ENCODE data around the gene TMSB10. TPM values are rescaled to one million over a fixed set of nuclear protein-coding genes. Genes with fewer than 3 reads are reported as not detected.

The TMSB10 gene
- total and polyA plus RNA-seq, 2 of the 13 experiments (the other 11 are each of a cell fraction or from before 2014, with no cell fraction given) = 665 to 708 TPM

- TF ChIP-seq, protein P1, sequence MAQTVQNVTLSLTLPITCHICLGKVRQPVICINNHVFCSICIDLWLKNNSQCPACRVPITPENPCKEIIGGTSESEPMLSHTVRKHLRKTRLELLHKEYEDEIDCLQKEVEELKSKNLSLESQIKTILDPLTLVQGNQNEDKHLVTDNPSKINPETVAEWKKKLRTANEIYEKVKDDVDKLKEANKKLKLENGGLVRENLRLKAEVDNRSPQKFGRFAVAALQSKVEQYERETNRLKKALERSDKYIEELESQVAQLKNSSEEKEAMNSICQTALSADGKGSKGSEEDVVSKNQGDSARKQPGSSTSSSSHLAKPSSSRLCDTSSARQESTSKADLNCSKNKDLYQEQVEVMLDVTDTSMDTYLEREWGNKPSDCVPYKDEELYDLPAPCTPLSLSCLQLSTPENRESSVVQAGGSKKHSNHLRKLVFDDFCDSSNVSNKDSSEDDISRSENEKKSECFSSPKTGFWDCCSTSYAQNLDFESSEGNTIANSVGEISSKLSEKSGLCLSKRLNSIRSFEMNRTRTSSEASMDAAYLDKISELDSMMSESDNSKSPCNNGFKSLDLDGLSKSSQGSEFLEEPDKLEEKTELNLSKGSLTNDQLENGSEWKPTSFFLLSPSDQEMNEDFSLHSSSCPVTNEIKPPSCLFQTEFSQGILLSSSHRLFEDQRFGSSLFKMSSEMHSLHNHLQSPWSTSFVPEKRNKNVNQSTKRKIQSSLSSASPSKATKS (CRISPR knock-in tag; IDR thresholded peaks at IDR 0.05) = peak; percentile 93; the same call in 1 of the 2 replicates
- TF ChIP-seq FOSL2 (CRISPR knock-in tag; IDR thresholded peaks at IDR 0.05) = peak; percentile 100
- no peak for TF ChIP-seq ZNF564 (CRISPR knock-in tag; IDR thresholded peaks at IDR 0.05)
- TF ChIP-seq FOXP4 (CRISPR knock-in tag; IDR thresholded peaks at IDR 0.05) = peak; percentile 54; the same call in 1 of the 2 replicates
- TF ChIP-seq GABPB1 (CRISPR knock-in tag; IDR thresholded peaks at IDR 0.05) = peak; percentile 18; the same call in 1 of the 2 replicates
- no peak; the same call in 1 of the 2 replicates for TF ChIP-seq ARNT2 (CRISPR knock-in tag; IDR thresholded peaks at IDR 0.05; ENCODE audit: low read depth)
- TF ChIP-seq JUND (CRISPR knock-in tag; IDR thresholded peaks at IDR 0.05) = peak; percentile 96
- TF ChIP-seq POLR2G (IDR thresholded peaks at IDR 0.05; ENCODE audit: low read depth, low read length) = peak; percentile 51; the same call in 1 of the 2 replicates
- TF ChIP-seq HNRNPLL (IDR thresholded peaks at IDR 0.05; ENCODE audit: low read depth, low read length, poor library complexity, severe bottlenecking) = no peak
- peak; percentile 85 for TF ChIP-seq HNF4A (CRISPR knock-in tag; IDR thresholded peaks at IDR 0.05)
- TF ChIP-seq, protein P2, sequence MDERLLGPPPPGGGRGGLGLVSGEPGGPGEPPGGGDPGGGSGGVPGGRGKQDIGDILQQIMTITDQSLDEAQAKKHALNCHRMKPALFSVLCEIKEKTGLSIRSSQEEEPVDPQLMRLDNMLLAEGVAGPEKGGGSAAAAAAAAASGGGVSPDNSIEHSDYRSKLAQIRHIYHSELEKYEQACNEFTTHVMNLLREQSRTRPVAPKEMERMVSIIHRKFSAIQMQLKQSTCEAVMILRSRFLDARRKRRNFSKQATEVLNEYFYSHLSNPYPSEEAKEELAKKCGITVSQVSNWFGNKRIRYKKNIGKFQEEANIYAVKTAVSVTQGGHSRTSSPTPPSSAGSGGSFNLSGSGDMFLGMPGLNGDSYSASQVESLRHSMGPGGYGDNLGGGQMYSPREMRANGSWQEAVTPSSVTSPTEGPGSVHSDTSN (CRISPR knock-in tag; IDR thresholded peaks at IDR 0.05) = 0 out of 2 replicates have a peak, but pooled peaks have one; percentile 42
- no peak for TF ChIP-seq ZBTB4 (CRISPR knock-in tag; IDR thresholded peaks at IDR 0.05; ENCODE audit: borderline replicate concordance)
- peak; percentile 34; the same call in 1 of the 2 replicates for TF ChIP-seq TAF1 (CRISPR knock-in tag; IDR thresholded peaks at IDR 0.05)
- no peak for TF ChIP-seq KLF12 (CRISPR knock-in tag; IDR thresholded peaks at IDR 0.05; ENCODE audit: borderline replicate concordance)
- no peak for TF ChIP-seq XBP1 (CRISPR knock-in tag; IDR thresholded peaks at IDR 0.05)
- no peak for TF ChIP-seq ZFAT (CRISPR knock-in tag; conservative IDR thresholded peaks at IDR 0.05)
- peak in 1 of 2 experiments; percentile 89; a peak in 1 of 4 replicates for TF ChIP-seq KLF16 (CRISPR knock-in tag; IDR thresholded peaks at IDR 0.05)
- no peak for TF ChIP-seq MTF2 (CRISPR knock-in tag; IDR thresholded peaks at IDR 0.05; ENCODE audit: borderline replicate concordance)
- TF ChIP-seq, protein P3, sequence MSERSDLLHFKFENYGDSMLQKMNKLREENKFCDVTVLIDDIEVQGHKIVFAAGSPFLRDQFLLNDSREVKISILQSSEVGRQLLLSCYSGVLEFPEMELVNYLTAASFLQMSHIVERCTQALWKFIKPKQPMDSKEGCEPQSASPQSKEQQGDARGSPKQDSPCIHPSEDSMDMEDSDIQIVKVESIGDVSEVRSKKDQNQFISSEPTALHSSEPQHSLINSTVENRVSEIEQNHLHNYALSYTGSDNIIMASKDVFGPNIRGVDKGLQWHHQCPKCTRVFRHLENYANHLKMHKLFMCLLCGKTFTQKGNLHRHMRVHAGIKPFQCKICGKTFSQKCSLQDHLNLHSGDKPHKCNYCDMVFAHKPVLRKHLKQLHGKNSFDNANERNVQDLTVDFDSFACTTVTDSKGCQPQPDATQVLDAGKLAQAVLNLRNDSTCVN (CRISPR knock-in tag; IDR thresholded peaks at IDR 0.05; ENCODE audit: borderline replicate concordance) = no peak
These were observed 14.6 kb downstream of the TMSB10 start (continued) for GRCh38 chr2:84919885-84920580.

All from HepG2 (cell line).